Activated CD4-positive, alpha-beta T cell treated with anti-CD3 and anti-CD28 coated beads for 36 hours (primary cell): ENCODE results near the gene PUDP. TPM values are rescaled to one million over a fixed set of nuclear protein-coding genes. Genes with fewer than 3 reads are reported as not detected.
"Not testable (repeated sequence)": the region's sequence is repeated elsewhere in the genome, so short reads cannot be mapped to it uniquely, and the experiment has no call there.

Source experiments
- ATAC-seq: fragments of 200-7000 bp; cut with Tn5 transposase; one replicate; pipeline ENCODE4 v1.10.0; 2021; ENCODE audit warnings: mild to moderate bottlenecking, moderate library complexity
- CTCF ChIA-PET: fragments of 350-600 bp; sonication (Branson Sonifier 250); formaldehyde crosslinking; loops from one replicate; lab custom pipeline; 2021; ENCODE audit warnings: antibody characterized with exemption; lab: Charles Lee
- POLR2A ChIA-PET: fragments of 350-600 bp; sonication (Branson Sonifier 250); formaldehyde crosslinking; loops from one replicate; lab custom pipeline; 2021; ENCODE audit warnings: antibody characterized with exemption, inconsistent platforms; lab: Charles Lee
- DNase-seq: peaks from one replicate; pipeline ENCODE4 v3.0.0-alpha.2; 2020
- H3K27ac Mint-ChIP-seq: one replicate; pipeline ENCODE4 v1.8.0; 2021; ENCODE audit warnings: mixed read lengths
- H3K27me3 Mint-ChIP-seq: one replicate; pipeline ENCODE4 v1.8.0; 2021; ENCODE audit warnings: mixed read lengths
- H3K36me3 Mint-ChIP-seq: one replicate; pipeline ENCODE4 v1.8.0; 2021; ENCODE audit warnings: low read depth, mixed read lengths
- H3K4me1 Mint-ChIP-seq: one replicate; pipeline ENCODE4 v1.8.0; 2021; ENCODE audit warnings: mixed read lengths
- H3K4me3 Mint-ChIP-seq: one replicate; pipeline ENCODE4 v1.8.0; 2021; ENCODE audit warnings: mild to moderate bottlenecking, moderate library complexity, mixed read lengths
- H3K9me3 Mint-ChIP-seq: one replicate; pipeline ENCODE4 v1.8.0; 2021; ENCODE audit warnings: low read depth, mixed read lengths
- intact Hi-C, 2 experiments: fragments of 100-400 bp; cut with DNase I in 1 of 2; cut with micrococcal nuclease in 1 of 2; formaldehyde crosslinking; loops; one replicate each; pipeline versions ENCODE4 v1.14.2 to v1.15.1; 2022 to 2024; cut with DNase I, micrococcal nuclease
- total RNA-seq, 2 experiments: library from RNA; stranded (reverse); gene quantifications; one replicate each; pipeline ENCODE4 v1.2.3, GENCODE V29; 2021

PUDP gene
- 10 to 100 TPM; 15.3 to 18.1 TPM for total RNA-seq

DNA sequence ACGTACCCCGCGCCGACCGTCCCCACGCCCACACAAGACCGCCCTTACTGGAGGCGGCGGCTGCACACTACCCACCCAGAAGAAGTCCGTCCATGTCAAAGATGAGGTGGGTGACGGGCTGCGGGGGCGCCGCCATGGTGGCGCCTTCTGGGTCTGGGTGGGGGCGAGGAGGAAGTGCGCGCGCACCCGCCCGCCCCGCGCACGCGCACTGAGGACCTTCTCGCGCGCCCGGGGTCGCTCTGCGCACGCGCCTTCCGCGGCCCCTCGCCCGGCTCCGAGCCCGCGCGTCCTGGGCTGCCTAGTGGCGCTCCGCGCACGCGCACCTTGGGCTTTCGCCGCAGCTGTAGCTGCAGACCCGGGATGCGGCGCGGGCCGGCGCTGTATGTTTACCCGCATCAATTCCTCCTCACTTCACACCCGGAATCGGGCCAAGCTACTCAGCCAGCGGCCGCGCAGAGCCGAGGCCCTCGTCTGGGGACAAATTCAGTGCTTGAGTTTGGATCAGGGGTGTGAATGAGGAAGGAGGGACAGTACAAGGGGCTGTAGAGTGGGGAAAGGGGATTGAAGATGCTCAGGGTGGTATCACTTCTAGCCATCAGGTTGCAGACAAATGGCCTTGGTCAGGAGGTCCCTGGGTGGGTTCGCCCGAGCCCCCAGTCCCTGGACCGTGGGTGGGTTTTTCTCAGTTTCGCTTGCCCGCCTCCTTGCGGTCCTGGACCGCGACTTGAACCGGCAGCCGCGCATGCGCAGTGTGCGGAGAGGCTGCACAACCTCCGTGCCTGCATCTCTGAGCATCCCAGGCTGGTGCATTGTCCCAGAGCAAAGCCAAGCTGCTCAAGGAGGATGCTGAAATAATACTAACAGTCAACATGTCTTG, at the start of gene PUDP:
TSS of gene PUDP (minus strand) at position 176 of the 877 bp plus-strand sequence. CDS start at position 136, 40 bp downstream.
- no peaks in the 10 kb centered on the region for H3K9me3 Mint-ChIP-seq
- H3K4me3 Mint-ChIP-seq = peak within 1 kb of the TSS; percentile 79
- POLR2A ChIA-PET = no interaction called here
- peak; percentile 89 for DNase-seq
- H3K36me3 Mint-ChIP-seq = no peaks in the 10 kb centered on the region
- intact Hi-C loops = loop anchor here (1.0 to 5.0 kb wide), 3 partner anchors 64 to 779 kb away; partner anchors contain the start of gene PNPLA4 (in 2 of the 2)
- H3K27me3 Mint-ChIP-seq = no peaks in the 10 kb centered on the region
- peak within 1 kb of the TSS; percentile 86 for H3K27ac Mint-ChIP-seq
- peak; percentile 89 for ATAC-seq
- CTCF ChIA-PET = interaction anchor here (2.8 kb wide), 1 partner anchor 14 kb away, joined by 9 read pairs; no protein-coding TSS in a partner anchor
- H3K4me1 Mint-ChIP-seq = peaks cover 17% of the 10 kb centered on the region

DNA sequence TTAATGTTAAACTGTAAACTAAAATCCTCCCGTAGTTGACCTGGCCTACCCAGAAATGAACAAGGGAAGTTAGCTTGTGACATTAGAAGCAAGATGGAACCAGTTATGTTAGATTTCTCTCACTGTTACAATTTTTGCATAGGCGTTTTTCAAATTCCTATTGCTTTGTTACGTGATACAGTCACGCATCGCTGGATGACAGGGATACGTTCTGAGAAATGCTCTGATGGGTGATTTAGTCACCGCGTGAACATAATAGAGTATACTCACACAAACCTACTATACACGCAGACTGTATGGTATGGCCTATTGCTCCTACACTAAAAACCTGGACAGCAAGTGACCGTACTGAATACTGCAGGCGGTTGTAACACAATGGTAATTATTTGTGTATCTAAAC, 46.7 kb upstream of the PUDP start:
- ATAC-seq = no peak
- Mint-ChIP-seq H3K36me3 (no peaks in the 10 kb centered on the region), H3K27ac (no peak overlapping the region), H3K9me3 (no peaks in the 10 kb centered on the region), H3K27me3 (no peaks in the 10 kb centered on the region), H3K4me3 (no peak overlapping the region), H3K4me1 (no peaks in the 10 kb centered on the region)
- ChIA-PET CTCF (no interaction called here), POLR2A (no interaction called here)
- DNase-seq = no peak
- intact Hi-C loops = no loop called here

DNA sequence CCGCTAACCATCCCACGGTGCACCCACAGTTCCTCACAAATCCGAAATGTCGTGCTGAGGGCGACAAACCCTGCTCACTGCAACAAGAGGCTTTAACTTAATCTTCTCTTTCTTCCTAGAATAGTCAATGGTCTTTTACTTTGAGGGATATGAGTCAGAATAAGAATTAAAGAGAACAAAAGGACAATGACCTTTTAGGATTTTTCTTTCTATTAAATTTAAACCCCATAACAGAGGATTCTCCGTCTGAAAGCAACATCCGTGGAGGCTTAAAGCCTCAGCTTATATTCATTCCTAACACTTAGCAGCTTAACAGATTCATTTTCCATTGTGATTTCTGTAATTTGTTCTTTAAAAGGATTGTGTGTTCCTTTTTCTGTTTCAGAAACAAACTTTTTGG, 44.9 kb upstream of the PUDP start:
- Mint-ChIP-seq H3K36me3 (no peaks in the 10 kb centered on the region), H3K4me1 (no peaks in the 10 kb centered on the region), H3K4me3 (no peak overlapping the region), H3K27ac (no peak overlapping the region), H3K9me3 (no peaks in the 10 kb centered on the region), H3K27me3 (no peaks in the 10 kb centered on the region)
- CTCF ChIA-PET = no interaction called here
- ATAC-seq (no peak), DNase-seq (no peak)
- POLR2A ChIA-PET = no interaction called here
- intact Hi-C loops = no loop called here

DNA sequence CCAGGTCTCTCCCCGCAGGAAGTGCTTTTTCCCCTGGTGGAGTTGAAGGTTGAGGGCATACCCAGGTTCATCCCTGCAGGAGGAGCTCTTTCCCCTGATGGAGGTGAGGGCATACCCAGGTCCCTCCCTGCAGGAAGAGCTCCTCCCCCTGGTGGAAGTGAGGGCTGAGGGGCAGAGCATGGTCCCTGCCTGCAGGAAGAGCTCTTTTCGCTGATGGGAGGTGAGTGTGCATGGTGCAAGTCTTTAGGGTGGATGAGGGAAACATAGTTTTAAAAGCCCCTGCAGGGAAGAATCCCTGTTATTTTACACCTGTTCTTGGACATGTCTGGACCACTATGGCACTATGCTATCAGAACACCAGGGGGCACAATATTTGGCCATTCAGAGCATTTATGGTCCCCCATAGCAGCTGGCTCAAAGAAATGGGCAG, 43.7 kb upstream of the PUDP start:
- no peak for ATAC-seq
- ChIA-PET CTCF (interaction anchor here (0.6 kb wide), 1 partner anchor 304 kb away, joined by 4 read pairs; no protein-coding TSS in a partner anchor), POLR2A (no interaction called here)
- intact Hi-C loops = no loop called here
- no peak overlapping the region for H3K4me3 Mint-ChIP-seq
- H3K4me1 Mint-ChIP-seq = no peaks in the 10 kb centered on the region
- no peaks in the 10 kb centered on the region for H3K36me3 Mint-ChIP-seq
- H3K9me3 Mint-ChIP-seq = no peaks in the 10 kb centered on the region
- no peak for DNase-seq
- H3K27ac Mint-ChIP-seq = no peak overlapping the region
- H3K27me3 Mint-ChIP-seq = no peaks in the 10 kb centered on the region

DNA sequence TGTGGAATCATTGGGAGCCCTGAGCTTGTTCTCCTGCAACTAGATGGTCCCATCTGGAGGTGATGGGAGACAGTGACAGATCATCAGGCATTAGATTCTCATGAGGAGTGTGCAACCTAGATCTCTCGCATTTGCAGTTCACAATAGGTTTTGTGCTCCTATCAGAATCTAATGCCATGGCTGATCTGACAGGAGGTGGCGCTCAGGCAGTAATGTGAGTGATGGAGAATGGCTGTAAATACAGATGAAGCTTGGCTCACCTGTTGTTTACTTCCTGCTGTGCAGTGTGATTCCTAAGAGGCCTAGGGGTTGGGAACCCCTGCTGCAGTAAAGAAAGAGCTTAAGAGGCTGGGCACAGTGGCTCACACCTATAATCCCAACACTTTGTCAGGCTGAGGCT, 42.2 kb upstream of the PUDP start:
- H3K27me3 Mint-ChIP-seq = no peaks in the 10 kb centered on the region
- no peaks in the 10 kb centered on the region for H3K36me3 Mint-ChIP-seq
- no peak for DNase-seq
- no peak overlapping the region for H3K4me3 Mint-ChIP-seq
- no peaks in the 10 kb centered on the region for H3K9me3 Mint-ChIP-seq
- intact Hi-C loops = no loop called here
- ChIA-PET CTCF (interaction anchor here (0.6 kb wide), 1 partner anchor 372 kb away, joined by 3 read pairs; no protein-coding TSS in a partner anchor), POLR2A (no interaction called here)
- ATAC-seq = no peak
- H3K4me1 Mint-ChIP-seq = no peaks in the 10 kb centered on the region
- H3K27ac Mint-ChIP-seq = no peak overlapping the region

DNA sequence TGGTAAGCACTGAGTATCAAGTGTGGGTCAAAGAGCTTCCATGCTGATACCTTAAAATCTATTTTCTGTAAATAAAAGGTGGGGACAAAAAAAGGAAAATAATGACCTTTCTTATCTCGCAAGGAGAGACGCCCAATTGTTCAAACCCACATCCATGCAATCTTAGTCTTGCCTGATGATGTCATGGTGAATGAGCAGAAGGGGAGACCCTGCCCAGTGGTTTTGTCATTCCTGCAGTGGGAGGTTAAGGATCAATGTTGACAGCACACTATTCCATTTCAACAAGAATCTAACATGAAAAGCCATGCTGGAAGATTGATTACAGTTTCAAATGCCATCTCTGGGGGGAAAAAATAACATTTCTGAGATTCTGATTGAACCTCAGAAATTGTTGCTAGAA, 40.7 kb upstream of the PUDP start:
- POLR2A ChIA-PET = no interaction called here
- Mint-ChIP-seq H3K27me3 (no peaks in the 10 kb centered on the region), H3K4me3 (no peak overlapping the region), H3K27ac (no peak overlapping the region), H3K9me3 (no peaks in the 10 kb centered on the region), H3K36me3 (no peaks in the 10 kb centered on the region), H3K4me1 (no peaks in the 10 kb centered on the region)
- DNase-seq (no peak), ATAC-seq (no peak)
- CTCF ChIA-PET = no interaction called here
- intact Hi-C loops = no loop called here

DNA sequence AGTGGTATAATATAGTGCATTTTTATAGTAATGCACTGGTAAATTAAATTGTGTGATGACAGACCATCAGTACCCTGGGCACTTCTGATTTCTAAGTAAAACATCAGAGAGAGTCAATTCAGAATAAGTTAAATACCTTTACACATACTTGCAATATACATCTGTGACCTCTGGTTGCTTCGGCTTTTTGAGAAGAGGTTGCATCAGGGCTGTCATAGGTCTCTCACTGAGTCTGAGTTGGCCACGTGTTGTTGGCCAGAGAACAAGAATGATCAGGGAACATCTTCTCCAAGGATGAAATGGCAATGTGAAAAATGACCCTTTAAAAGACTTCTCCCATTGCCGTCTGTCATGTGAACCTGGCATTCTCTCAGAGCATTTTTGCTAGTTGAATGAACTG, 36.9 kb upstream of the PUDP start:
- intact Hi-C loops = no loop called here
- ATAC-seq (no peak), DNase-seq (no peak)
- Mint-ChIP-seq H3K9me3 (no peaks in the 10 kb centered on the region), H3K4me1 (no peaks in the 10 kb centered on the region), H3K27ac (no peak overlapping the region), H3K27me3 (no peaks in the 10 kb centered on the region), H3K36me3 (no peaks in the 10 kb centered on the region), H3K4me3 (no peak overlapping the region)
- ChIA-PET CTCF (no interaction called here), POLR2A (no interaction called here)

DNA sequence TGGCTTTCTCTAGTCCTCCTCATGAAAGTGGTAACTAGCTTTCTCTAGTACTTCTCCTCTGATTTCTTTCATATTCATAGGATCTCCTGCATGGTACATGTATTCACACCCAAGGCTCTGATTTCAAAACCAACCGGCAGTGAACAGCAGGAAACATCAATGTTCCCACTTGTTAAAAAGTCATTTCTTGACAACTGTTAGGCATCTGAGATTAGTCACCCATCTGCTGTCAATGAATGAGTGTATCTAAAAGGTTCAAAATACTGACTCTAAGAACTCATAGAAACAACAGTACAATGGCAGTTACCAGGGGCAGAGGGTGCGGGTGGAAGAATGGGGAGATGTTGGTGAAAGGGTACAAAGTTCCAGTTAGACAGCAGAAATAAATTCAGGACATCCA, 31.5 kb upstream of the PUDP start:
- ATAC-seq (no peak), DNase-seq (no peak)
- Mint-ChIP-seq H3K9me3 (no peaks in the 10 kb centered on the region), H3K36me3 (no peaks in the 10 kb centered on the region), H3K4me1 (no peaks in the 10 kb centered on the region), H3K4me3 (no peak overlapping the region), H3K27me3 (no peaks in the 10 kb centered on the region), H3K27ac (no peak overlapping the region)
- POLR2A ChIA-PET = no interaction called here
- CTCF ChIA-PET = no interaction called here
- intact Hi-C loops = loop anchor here in 1 of 2 experiments (10.0 kb wide), 1 partner anchor 1155 kb away; no protein-coding TSS in a partner anchor

DNA sequence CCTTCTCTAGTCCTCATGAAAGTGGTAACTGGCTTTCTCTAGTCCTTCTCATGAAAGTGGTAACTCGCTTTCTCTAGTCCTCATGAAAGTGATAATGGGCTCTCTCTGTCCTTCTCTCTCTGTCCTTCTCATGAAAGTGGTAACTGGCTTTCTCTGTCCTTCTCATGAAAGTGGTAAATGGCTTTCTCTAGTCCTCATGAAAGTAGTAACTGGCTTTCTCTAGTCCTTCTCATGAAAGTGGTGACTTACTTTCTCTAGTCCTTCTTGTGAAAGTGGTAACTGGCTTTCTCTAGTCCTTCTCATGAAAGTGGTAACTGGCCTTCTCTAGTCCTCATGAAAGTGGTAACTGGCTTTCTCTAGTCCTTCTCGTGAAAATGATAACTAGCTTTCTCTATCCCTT, 30.9 kb upstream of the PUDP start:
- H3K4me3 Mint-ChIP-seq, H3K27ac Mint-ChIP-seq, H3K4me1 Mint-ChIP-seq, H3K27me3 Mint-ChIP-seq, POLR2A ChIA-PET, H3K9me3 Mint-ChIP-seq, DNase-seq, H3K36me3 Mint-ChIP-seq, CTCF ChIA-PET, ATAC-seq: not testable (repeated sequence)
- intact Hi-C loops = loop anchor here in 1 of 2 experiments (10.0 kb wide), 1 partner anchor 1154 kb away; no protein-coding TSS in a partner anchor

DNA sequence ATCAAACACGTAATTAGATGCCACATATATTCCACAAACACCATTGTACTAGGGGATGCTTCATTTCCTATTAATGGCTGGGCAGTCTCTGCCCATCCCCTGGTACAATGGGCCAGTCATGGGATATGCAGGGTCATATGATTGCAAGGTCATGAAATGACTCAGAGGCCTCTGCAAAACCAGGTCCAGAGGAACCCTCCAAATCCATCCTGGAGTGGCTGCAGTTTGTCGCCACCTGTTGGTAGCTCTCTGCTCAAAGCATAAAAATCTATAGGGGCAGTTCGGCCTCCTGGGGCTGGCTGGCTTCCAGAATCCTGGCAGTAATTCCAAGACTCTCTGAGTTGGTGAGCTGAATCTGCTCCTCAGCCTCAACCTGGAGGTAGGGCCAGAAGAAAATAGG, 22.9 kb upstream of the PUDP start:
- Mint-ChIP-seq H3K27me3 (no peaks in the 10 kb centered on the region), H3K36me3 (no peaks in the 10 kb centered on the region), H3K4me3 (no peak overlapping the region), H3K9me3 (no peaks in the 10 kb centered on the region), H3K27ac (no peak overlapping the region), H3K4me1 (no peaks in the 10 kb centered on the region)
- ATAC-seq (no peak), DNase-seq (peak; percentile 54)
- POLR2A ChIA-PET = no interaction called here
- intact Hi-C loops = loop anchor here (2.0 to 10.0 kb wide), 2 partner anchors 38 to 1146 kb away; no protein-coding TSS in a partner anchor
- CTCF ChIA-PET = interaction anchor here (1.0 to 1.1 kb wide), 2 partner anchors 16 to 103 kb away, joined by 3 read pairs; no protein-coding TSS in a partner anchor

DNA sequence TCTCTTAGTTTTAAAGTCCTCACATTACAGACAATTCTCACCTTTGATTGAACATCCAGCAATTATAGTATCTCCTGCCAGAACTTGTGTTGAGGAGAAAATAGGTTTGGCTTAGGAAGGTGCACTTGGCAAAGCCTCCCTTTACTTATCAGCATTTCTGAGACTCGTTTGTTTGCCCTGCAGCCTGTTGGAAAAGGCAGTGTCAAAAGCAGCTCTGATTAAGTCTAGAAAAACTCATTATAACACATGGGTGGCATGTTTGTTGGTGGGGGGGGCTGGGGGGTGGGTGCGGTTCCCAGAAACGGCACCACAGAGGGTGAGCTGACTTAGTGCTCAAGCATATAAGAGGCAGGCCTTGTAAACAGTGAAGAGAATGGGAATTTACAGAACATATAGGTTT, 21.7 kb upstream of the PUDP start:
- intact Hi-C loops = loop anchor here (2.0 to 10.0 kb wide), 2 partner anchors 37 to 1145 kb away; no protein-coding TSS in a partner anchor
- Mint-ChIP-seq H3K4me3 (no peak overlapping the region), H3K27ac (no peak overlapping the region), H3K27me3 (no peaks in the 10 kb centered on the region), H3K4me1 (no peaks in the 10 kb centered on the region), H3K9me3 (no peaks in the 10 kb centered on the region), H3K36me3 (no peaks in the 10 kb centered on the region)
- DNase-seq (no peak), ATAC-seq (no peak)
- ChIA-PET CTCF (no interaction called here), POLR2A (no interaction called here)

DNA sequence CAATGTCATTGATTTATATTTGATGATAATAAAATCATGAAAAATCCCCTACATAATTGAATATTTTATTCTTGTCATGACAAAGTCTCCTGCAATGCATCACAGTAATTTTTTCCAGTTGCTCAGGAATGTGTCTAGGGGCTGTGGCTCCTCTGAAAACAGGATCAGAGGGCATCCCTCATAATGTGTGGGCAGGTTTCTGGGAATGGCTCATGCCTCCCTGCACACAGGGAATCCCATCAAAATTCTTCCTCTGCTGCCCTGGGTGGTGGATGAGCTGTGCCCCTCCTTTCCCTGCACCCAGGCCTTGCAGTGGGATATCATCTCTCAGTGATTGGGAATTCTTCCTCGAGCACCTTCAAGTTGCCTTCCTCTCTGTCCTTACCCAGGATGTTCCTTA, 20.4 kb upstream of the PUDP start:
- POLR2A ChIA-PET = no interaction called here
- intact Hi-C loops = no loop called here
- ATAC-seq = no peak
- H3K27me3 Mint-ChIP-seq = no peaks in the 10 kb centered on the region
- CTCF ChIA-PET = no interaction called here
- no peaks in the 10 kb centered on the region for H3K4me1 Mint-ChIP-seq
- no peaks in the 10 kb centered on the region for H3K36me3 Mint-ChIP-seq
- H3K27ac Mint-ChIP-seq = no peak overlapping the region
- H3K9me3 Mint-ChIP-seq = no peaks in the 10 kb centered on the region
- H3K4me3 Mint-ChIP-seq = no peak overlapping the region
- DNase-seq = no peak
